IMR-90 (cell line): Measurements from ENCODE around the gene MOCS2. TPM values are rescaled to one million over a fixed set of nuclear protein-coding genes. Genes with fewer than 3 reads are reported as not detected.
A peak's percentile ranks its signal among the peaks of the same experiment; 100 is the strongest.

Experiments used
- ATAC-seq: fragments of 200-7000 bp; cut with Tn5 transposase; 2 replicates; pipeline ENCODE4 v1.9.1; 2020; ENCODE audit warnings: low read depth, mild to moderate bottlenecking, moderate library complexity
- BruUV-seq: library from RNA; stranded (reverse); fragments of 400-500 nt; replicated peaks from 2 replicates; lab custom pipeline; 2021; lab: Mats Ljungman, UMichigan
- CTCF ChIA-PET: fragments of 300-600 bp; formaldehyde crosslinking; extraction: SDS; loops from one replicate; lab custom pipeline; 2021; ENCODE audit warnings: antibody characterized with exemption; lab: Yijun Ruan, JAX
- POLR2A ChIA-PET: fragments of 300-600 bp; sonication (Branson Sonifier 250); formaldehyde crosslinking; loops from one replicate; lab custom pipeline; 2022; ENCODE audit warnings: antibody characterized with exemption; ENCODE audit not compliant: unreplicated experiment; lab: Charles Lee
- DNase-seq: peaks from one replicate; pipeline ENCODE4 v3.0.0; 2013
- H2AFZ ChIP-seq: replicated peaks from 2 replicates; pipeline ENCODE3; 2013; ENCODE audit warnings: low read length, mild to moderate bottlenecking; ENCODE audit not compliant: poor library complexity
- H2AK5ac ChIP-seq: 2 replicates; pipeline ENCODE4 v1.6.1; 2013; ENCODE audit warnings: low read depth, low read length, inconsistent platforms
- H2AK9ac ChIP-seq: replicated peaks from 2 replicates; pipeline ENCODE3; 2013; ENCODE audit warnings: mild to moderate bottlenecking, low read depth, low read length, moderate library complexity; ENCODE audit not compliant: poor library complexity
- H2BK120ac ChIP-seq: 2 replicates; pipeline ENCODE4 v1.6.1; 2013; ENCODE audit warnings: low read depth, low read length, inconsistent platforms
- H2BK15ac ChIP-seq: 3 replicates; pipeline ENCODE4 v1.6.1; 2013; ENCODE audit warnings: low read depth, low read length, inconsistent platforms
- H2BK20ac ChIP-seq: 2 replicates; pipeline ENCODE4 v1.6.1; 2013; ENCODE audit warnings: low read depth, mild to moderate bottlenecking, inconsistent platforms, low read length, moderate library complexity
- H2BK5ac ChIP-seq: 2 replicates; pipeline ENCODE4 v1.6.1; 2013; ENCODE audit warnings: mild to moderate bottlenecking, low read depth, low read length, inconsistent platforms; ENCODE audit not compliant: poor library complexity, severe bottlenecking
- H3K14ac ChIP-seq: replicated peaks from 2 replicates; pipeline ENCODE4 v1.6.1; 2013; ENCODE audit warnings: low read depth, low read length, inconsistent platforms
- H3K18ac ChIP-seq: 2 replicates; pipeline ENCODE4 v1.6.1; 2013; ENCODE audit warnings: low read depth, low read length, control low read depth
- H3K23ac ChIP-seq: 2 replicates; pipeline ENCODE4 v1.6.1; 2013; ENCODE audit warnings: low read depth, low read length, inconsistent platforms
- H3K27ac ChIP-seq: 2 replicates; pipeline ENCODE4 v1.5.1; 2013; ENCODE audit warnings: mild to moderate bottlenecking, control low read depth, low read length; ENCODE audit not compliant: insufficient read depth
- H3K27me3 ChIP-seq: 2 replicates; pipeline ENCODE4 v1.6.1; 2013; ENCODE audit warnings: low read length; ENCODE audit not compliant: control insufficient read depth, insufficient read depth
- H3K36me3 ChIP-seq: 2 replicates; pipeline ENCODE4 v1.6.1; 2013; ENCODE audit warnings: low read length, mixed read lengths; ENCODE audit not compliant: control insufficient read depth, insufficient read depth
- H3K4ac ChIP-seq: 2 replicates; pipeline ENCODE4 v1.6.1; 2013; ENCODE audit warnings: low read depth, low read length, inconsistent platforms
- H3K4me1 ChIP-seq: 2 replicates; pipeline ENCODE4 v1.6.1; 2013; ENCODE audit warnings: low read length, mixed read lengths; ENCODE audit not compliant: control insufficient read depth, insufficient read depth
- H3K4me2 ChIP-seq: 2 replicates; pipeline ENCODE4 v1.6.1; 2013; ENCODE audit warnings: low read depth, mild to moderate bottlenecking, control low read depth, low read length, moderate library complexity
- H3K4me3 ChIP-seq: 2 replicates; pipeline ENCODE4 v1.5.1; 2013; ENCODE audit warnings: low read depth, mild to moderate bottlenecking, control low read depth, low read length, moderate library complexity; ENCODE audit not compliant: insufficient read depth
- H3K56ac ChIP-seq: 2 replicates; pipeline ENCODE4 v1.6.1; 2013; ENCODE audit warnings: low read length, inconsistent platforms; ENCODE audit not compliant: insufficient read depth; ENCODE audit errors: extremely low read depth
- H3K79me1 ChIP-seq, 2 experiments: 2 replicates each; pipeline ENCODE4 v1.6.1; 2013; ENCODE audit warnings: low read length in 2 of 2, inconsistent platforms in 1 of 2, low read depth in 1 of 2
- H3K9ac ChIP-seq: 2 replicates; pipeline ENCODE4 v1.6.1; 2013; ENCODE audit warnings: low read depth, low read length, control low read depth
- H3K9me1 ChIP-seq: 2 replicates; pipeline ENCODE4 v1.6.1; 2013; ENCODE audit warnings: low read length, inconsistent platforms; ENCODE audit not compliant: insufficient read depth
- H3K9me3 ChIP-seq: 2 replicates; pipeline ENCODE4 v1.6.1; 2013; ENCODE audit warnings: low read length; ENCODE audit not compliant: control insufficient read depth, insufficient read depth
- H4K20me1 ChIP-seq: 2 replicates; pipeline ENCODE4 v1.6.1; 2013; ENCODE audit warnings: low read length, inconsistent platforms; ENCODE audit not compliant: insufficient read depth
- H4K5ac ChIP-seq: 2 replicates; pipeline ENCODE4 v1.6.1; 2013; ENCODE audit warnings: mild to moderate bottlenecking, low read depth, low read length, control low read depth
- H4K8ac ChIP-seq, 2 experiments: 2 replicates each; pipeline ENCODE4 v1.6.1; 2013; ENCODE audit warnings: low read depth in 2 of 2, low read length in 2 of 2, control low read depth in 1 of 2, inconsistent platforms in 1 of 2
- H4K91ac ChIP-seq: 2 replicates; pipeline ENCODE4 v1.6.1; 2013; ENCODE audit warnings: low read depth, low read length, inconsistent platforms; ENCODE audit not compliant: insufficient read depth
- BHLHE40 ChIP-seq: fragments of 150-350 bp; IDR thresholded peaks from 2 replicates; pipeline ENCODE4 v1.6.1; 2016; ENCODE audit warnings: mild to moderate bottlenecking, low read depth, low read length
- CEBPB ChIP-seq: IDR thresholded peaks from 2 replicates; pipeline ENCODE4 v1.6.1; 2012; ENCODE audit warnings: low read depth, low read length, improper control_type of control experiment
- CHD1 ChIP-seq: IDR thresholded peaks from 2 replicates; pipeline ENCODE4 v1.6.1; 2012; ENCODE audit warnings: low read depth, low read length, improper control_type of control experiment
- FOS ChIP-seq: fragments of 150-350 bp; IDR thresholded peaks from 2 replicates; pipeline ENCODE4 v1.6.1; 2016; ENCODE audit warnings: low read depth, low read length
- MAFK ChIP-seq: IDR thresholded peaks from 2 replicates; pipeline ENCODE4 v1.6.1; 2012; ENCODE audit warnings: low read depth, low read length, improper control_type of control experiment
- MAZ ChIP-seq: IDR thresholded peaks from 2 replicates; pipeline ENCODE4 v1.6.1; 2012; ENCODE audit warnings: low read depth, mild to moderate bottlenecking, low read length, improper control_type of control experiment, moderate library complexity, borderline replicate concordance
- MXI1 ChIP-seq: IDR thresholded peaks from 2 replicates; pipeline ENCODE4 v1.6.1; 2012; ENCODE audit warnings: low read depth, mild to moderate bottlenecking, low read length, moderate library complexity, borderline replicate concordance
- NFE2L2 ChIP-seq: fragments of 150-350 bp; IDR thresholded peaks from 2 replicates; pipeline ENCODE4 v1.6.1; 2016; ENCODE audit warnings: low read depth, mild to moderate bottlenecking, low read length
- POLR2A ChIP-seq: IDR thresholded peaks from 2 replicates; pipeline ENCODE4 v1.6.1; 2012; ENCODE audit warnings: mild to moderate bottlenecking, low read depth, low read length
- RAD21 ChIP-seq: IDR thresholded peaks from 2 replicates; pipeline ENCODE4 v1.6.1; 2012; ENCODE audit warnings: low read length, improper control_type of control experiment
- RCOR1 ChIP-seq: IDR thresholded peaks from 2 replicates; pipeline ENCODE4 v1.6.1; 2012; ENCODE audit warnings: mild to moderate bottlenecking, low read length, improper control_type of control experiment; ENCODE audit not compliant: insufficient replicate concordance
- RFX5 ChIP-seq: IDR thresholded peaks from 2 replicates; pipeline ENCODE4 v1.8.0; 2012; ENCODE audit warnings: low read depth, mild to moderate bottlenecking, low read length, moderate library complexity
- SMC3 ChIP-seq: fragments of 150-350 bp; IDR thresholded peaks from 2 replicates; pipeline ENCODE4 v1.6.1; 2016; ENCODE audit warnings: low read depth, mild to moderate bottlenecking, antibody characterized with exemption, low read length, moderate library complexity
- WGBS, 2 experiments: methylation state at CpG; one replicate each; pipeline versions ENCODE4 v1.1.5 to v1.1.7; 2013; ENCODE audit warnings: missing lambda C conversion rate in 2 of 2; ENCODE audit not compliant: insufficient read length in 1 of 2; ENCODE audit errors: extremely low coverage in 2 of 2; 5-methylcytosine and 5-hydroxymethylcytosine counted together
- dilution Hi-C: fragments of 300-500 bp; cut with HindIII; formaldehyde crosslinking; loops from one replicate; pipeline ENCODE4 v1.14.3; 2018; ENCODE audit warnings: low sequenced_read_pairs; ENCODE audit not compliant: unreplicated experiment
- in situ Hi-C: fragments of 300-500 bp; cut with MboI; formaldehyde crosslinking; loops from 3 replicates; pipeline ENCODE4 v1.14.3; 2019; ENCODE audit warnings: low sequenced_read_pairs, inconsistent platforms, mixed read lengths
- intact Hi-C: fragments of 100-400 bp; cut with micrococcal nuclease; formaldehyde crosslinking; loops from 2 replicates; pipeline ENCODE4 v1.10.0; 2022
- polyA plus RNA-seq, 3 experiments: library from polyadenylated mRNA; depleted of rRNA; stranded (reverse); fragments of >200 nt; gene quantifications; 2 replicates each; pipeline ENCODE4 v1.2.3, GENCODE V29; 2012; ENCODE audit warnings: low replicate concordance in 1 of 3
- total RNA-seq: library from RNA; depleted of rRNA; stranded (reverse); fragments of >200 nt; gene quantifications from 2 replicates; pipeline ENCODE4 v1.2.3, GENCODE V29; 2012
- TF ChIP-seq, protein P1 (sequence below): conservative IDR thresholded peaks from 2 replicates; pipeline ENCODE4 v1.5.1; 2012; ENCODE audit warnings: mild to moderate bottlenecking, low read depth, low read length, improper control_type of control experiment
- TF ChIP-seq, protein P2 (sequence below): fragments of 150-350 bp; IDR thresholded peaks from 2 replicates; pipeline ENCODE4 v1.6.1; 2016; ENCODE audit warnings: low read depth, mild to moderate bottlenecking, low read length, moderate library complexity, borderline replicate concordance
- TF ChIP-seq, protein P3 (sequence below): fragments of 150-350 bp; IDR thresholded peaks from 2 replicates; pipeline ENCODE4 v1.6.1; 2017; ENCODE audit warnings: mild to moderate bottlenecking, antibody characterized with exemption, low read length, low read depth

MOCS2 gene
- total and polyA plus RNA-seq, 2 of the 4 experiments (the other 2 are of a cell fraction), result 36.4 to 40.0 TPM

DNA sequence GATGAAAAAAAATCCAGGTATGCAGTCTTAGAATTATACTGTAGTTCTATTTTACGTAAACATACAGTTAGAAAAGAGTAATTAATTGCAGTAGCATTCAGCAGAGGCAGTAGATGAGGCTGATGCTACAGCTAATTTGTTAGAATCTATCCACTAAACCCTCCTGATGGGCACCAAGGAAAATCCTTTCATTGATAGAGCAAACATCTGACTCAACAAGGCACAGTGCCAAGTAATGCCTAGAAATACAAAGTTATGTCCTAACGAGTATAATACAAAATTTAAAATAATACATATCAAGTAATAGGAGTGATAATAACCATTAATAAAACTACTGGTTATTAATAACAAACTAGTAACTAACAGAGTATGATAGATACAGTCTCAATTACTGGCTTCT is 9.0 kb downstream of the MOCS2 start:
- CTCF ChIA-PET, result interaction anchor here (0.6 kb wide), 1 partner anchor 9 kb away, joined by 3 read pairs; no protein-coding TSS in a partner anchor
- Histone ChIP-seq H3K9me1 (no peaks in the 10 kb centered on the region), H2BK5ac (peak overlapping the region; percentile 14), H2BK20ac (no peak overlapping the region), H3K4me2 (no peak overlapping the region), H4K20me1 (no peaks in the 10 kb centered on the region), H3K4me1 (peaks cover 2% of the 10 kb centered on the region; the same call in 1 of the 2 replicates), H3K9me3 (no peaks in the 10 kb centered on the region), H3K4ac (no peak overlapping the region), H3K18ac (no peak overlapping the region), H3K27me3 (no peaks in the 10 kb centered on the region), H4K5ac (no peak overlapping the region), H4K8ac (no peak overlapping the region), H3K56ac (no peak overlapping the region), H2BK120ac (no peak overlapping the region), H2AK9ac (no peak overlapping the region), H3K14ac (no peak overlapping the region), H2AK5ac (no peak overlapping the region), H3K4me3 (no peak overlapping the region), H3K23ac (no peak overlapping the region), H2AFZ (no peak overlapping the region), H3K36me3 (peaks cover 20% of the 10 kb centered on the region), H3K9ac (no peak overlapping the region), H2BK15ac (no peak overlapping the region), H4K91ac (no peak overlapping the region), H3K27ac (no peak overlapping the region), H3K79me1 (peaks cover 0 to 3% of the 10 kb centered on the region in 2 experiments; a peak in 2 of 4 replicates)
- in situ Hi-C loops, result no loop called here
- peak; percentile 19 for DNase-seq
- POLR2A ChIA-PET, result interaction anchor here (0.7 kb wide), 1 partner anchor 19 kb away, joined by 3 read pairs; no protein-coding TSS in a partner anchor
- no CpG with 5 or more reads among the region's 2 CpGs for WGBS, 2 experiments
- intact Hi-C loops, result no loop called here
- BruUV-seq, result no TSS peak
- TF ChIP-seq MAFK (no peak), POLR2A (no peak), MAZ (no peak), SMC3 (no peak), NFE2L2 (no peak), RAD21 (no peak), RCOR1 (no peak), RFX5 (no peak), CEBPB (no peak), CHD1 (no peak), FOS (no peak), MXI1 (no peak), BHLHE40 (no peak)
- TF ChIP-seq, protein P1, sequence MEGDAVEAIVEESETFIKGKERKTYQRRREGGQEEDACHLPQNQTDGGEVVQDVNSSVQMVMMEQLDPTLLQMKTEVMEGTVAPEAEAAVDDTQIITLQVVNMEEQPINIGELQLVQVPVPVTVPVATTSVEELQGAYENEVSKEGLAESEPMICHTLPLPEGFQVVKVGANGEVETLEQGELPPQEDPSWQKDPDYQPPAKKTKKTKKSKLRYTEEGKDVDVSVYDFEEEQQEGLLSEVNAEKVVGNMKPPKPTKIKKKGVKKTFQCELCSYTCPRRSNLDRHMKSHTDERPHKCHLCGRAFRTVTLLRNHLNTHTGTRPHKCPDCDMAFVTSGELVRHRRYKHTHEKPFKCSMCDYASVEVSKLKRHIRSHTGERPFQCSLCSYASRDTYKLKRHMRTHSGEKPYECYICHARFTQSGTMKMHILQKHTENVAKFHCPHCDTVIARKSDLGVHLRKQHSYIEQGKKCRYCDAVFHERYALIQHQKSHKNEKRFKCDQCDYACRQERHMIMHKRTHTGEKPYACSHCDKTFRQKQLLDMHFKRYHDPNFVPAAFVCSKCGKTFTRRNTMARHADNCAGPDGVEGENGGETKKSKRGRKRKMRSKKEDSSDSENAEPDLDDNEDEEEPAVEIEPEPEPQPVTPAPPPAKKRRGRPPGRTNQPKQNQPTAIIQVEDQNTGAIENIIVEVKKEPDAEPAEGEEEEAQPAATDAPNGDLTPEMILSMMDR, result no peak
- TF ChIP-seq, protein P2, sequence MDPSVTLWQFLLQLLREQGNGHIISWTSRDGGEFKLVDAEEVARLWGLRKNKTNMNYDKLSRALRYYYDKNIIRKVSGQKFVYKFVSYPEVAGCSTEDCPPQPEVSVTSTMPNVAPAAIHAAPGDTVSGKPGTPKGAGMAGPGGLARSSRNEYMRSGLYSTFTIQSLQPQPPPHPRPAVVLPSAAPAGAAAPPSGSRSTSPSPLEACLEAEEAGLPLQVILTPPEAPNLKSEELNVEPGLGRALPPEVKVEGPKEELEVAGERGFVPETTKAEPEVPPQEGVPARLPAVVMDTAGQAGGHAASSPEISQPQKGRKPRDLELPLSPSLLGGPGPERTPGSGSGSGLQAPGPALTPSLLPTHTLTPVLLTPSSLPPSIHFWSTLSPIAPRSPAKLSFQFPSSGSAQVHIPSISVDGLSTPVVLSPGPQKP, result no peak
- TF ChIP-seq, protein P3, sequence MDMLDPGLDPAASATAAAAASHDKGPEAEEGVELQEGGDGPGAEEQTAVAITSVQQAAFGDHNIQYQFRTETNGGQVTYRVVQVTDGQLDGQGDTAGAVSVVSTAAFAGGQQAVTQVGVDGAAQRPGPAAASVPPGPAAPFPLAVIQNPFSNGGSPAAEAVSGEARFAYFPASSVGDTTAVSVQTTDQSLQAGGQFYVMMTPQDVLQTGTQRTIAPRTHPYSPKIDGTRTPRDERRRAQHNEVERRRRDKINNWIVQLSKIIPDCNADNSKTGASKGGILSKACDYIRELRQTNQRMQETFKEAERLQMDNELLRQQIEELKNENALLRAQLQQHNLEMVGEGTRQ, result no peak
- dilution Hi-C loops, result no loop called here
- no peak for ATAC-seq
